OCI-LY7 (cell line): ENCODE data around the gene CABP1.

Experiments used
- EZH2phosphoT487 ChIP-seq: fragments of 200-600 bp; sonication (generic); IDR thresholded peaks from 2 replicates; pipeline ENCODE4 v1.6.1; 2018; ENCODE audit warnings: low read depth, borderline replicate concordance, mild to moderate bottlenecking, mixed run types, antibody characterized with exemption, low read length, moderate library complexity, mixed read lengths
- TF ChIP-seq, protein P1 (sequence below): fragments of 200-600 bp; sonication (generic); conservative IDR thresholded peaks from 2 replicates; pipeline ENCODE4 v1.5.1; 2014; ENCODE audit warnings: mild to moderate bottlenecking, antibody characterized with exemption, low read length, moderate library complexity, mixed read lengths

DNA sequence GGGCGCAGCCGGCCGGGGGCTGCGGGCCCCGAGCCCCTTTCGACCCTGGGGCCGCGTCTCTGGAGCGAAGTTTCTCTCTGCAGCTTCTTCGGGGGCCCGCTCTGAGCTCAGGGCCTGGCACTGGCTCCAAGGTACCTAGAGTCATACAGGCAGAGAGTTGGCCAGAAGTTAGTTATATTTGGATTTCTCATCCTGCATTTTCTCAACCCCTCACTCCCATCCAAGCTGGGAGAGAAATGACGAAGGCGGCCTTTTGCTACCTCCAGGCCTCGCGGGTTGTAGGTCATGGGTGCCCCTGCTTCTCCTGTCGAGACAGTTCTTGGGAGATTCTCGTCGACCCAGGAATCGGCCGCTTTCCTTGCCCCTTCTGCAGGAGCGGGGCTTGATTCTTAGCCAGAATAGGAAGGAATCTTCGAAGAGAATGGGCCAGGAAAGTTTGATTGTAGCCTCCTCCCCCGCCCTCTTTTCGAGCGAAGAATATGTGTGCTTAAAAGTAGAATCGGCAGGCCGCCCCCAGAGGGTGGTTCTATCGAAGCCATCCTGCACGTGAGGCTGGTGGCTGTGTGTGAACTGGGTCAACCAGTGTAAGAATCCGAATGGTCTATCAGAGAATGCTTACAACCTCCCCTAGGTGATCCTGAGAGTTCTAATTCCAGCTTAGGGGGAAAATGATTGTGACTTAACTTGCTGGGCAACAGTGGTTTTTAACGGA lies 47.3 kb downstream of the CABP1 start:
- no peak for TF ChIP-seq EZH2phosphoT487
- TF ChIP-seq, protein P1, sequence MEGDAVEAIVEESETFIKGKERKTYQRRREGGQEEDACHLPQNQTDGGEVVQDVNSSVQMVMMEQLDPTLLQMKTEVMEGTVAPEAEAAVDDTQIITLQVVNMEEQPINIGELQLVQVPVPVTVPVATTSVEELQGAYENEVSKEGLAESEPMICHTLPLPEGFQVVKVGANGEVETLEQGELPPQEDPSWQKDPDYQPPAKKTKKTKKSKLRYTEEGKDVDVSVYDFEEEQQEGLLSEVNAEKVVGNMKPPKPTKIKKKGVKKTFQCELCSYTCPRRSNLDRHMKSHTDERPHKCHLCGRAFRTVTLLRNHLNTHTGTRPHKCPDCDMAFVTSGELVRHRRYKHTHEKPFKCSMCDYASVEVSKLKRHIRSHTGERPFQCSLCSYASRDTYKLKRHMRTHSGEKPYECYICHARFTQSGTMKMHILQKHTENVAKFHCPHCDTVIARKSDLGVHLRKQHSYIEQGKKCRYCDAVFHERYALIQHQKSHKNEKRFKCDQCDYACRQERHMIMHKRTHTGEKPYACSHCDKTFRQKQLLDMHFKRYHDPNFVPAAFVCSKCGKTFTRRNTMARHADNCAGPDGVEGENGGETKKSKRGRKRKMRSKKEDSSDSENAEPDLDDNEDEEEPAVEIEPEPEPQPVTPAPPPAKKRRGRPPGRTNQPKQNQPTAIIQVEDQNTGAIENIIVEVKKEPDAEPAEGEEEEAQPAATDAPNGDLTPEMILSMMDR: 0 out of 2 replicates have a peak, but pooled peaks have one; percentile 27
